ENCODE results near the gene DNTT.

The DNTT gene

GRCh38 chr10:96304230-96304629 lies at the start of gene DNTT:
TSS of gene DNTT (plus strand) at chr10:96304434. CDS start at chr10:96304498, 64 bp downstream.
- no peaks in the 10 kb centered on the region for H3K9me3 ChIP-seq (ENCODE audit: low read depth, low read length)
- no peak for DNase-seq (ENCODE audit: low read depth, low spot score)
- no peak within 1 kb of the TSS for H3K27ac ChIP-seq
- no peak within 1 kb of the TSS for H3K4me3 ChIP-seq
- no peaks in the 10 kb centered on the region for H3K36me3 ChIP-seq (ENCODE audit: insufficient read depth, low read length)
- no peak within 1 kb of the TSS for H3K9ac ChIP-seq (ENCODE audit: insufficient read length)
- TF ChIP-seq FOXP2 (optimal IDR thresholded peaks at IDR 0.05; ENCODE audit: control extremely low read depth, extremely low read length, insufficient read depth) (no peak), EZH2 (IDR thresholded peaks at IDR 0.05) (no peak), POLR2AphosphoS5 (IDR thresholded peaks at IDR 0.05; ENCODE audit: borderline replicate concordance, low read depth, low read length) (no peak)

GRCh38 chr10:96254976-96255375 lies 49.3 kb upstream of the DNTT start:
- H3K4me3 ChIP-seq, result no peak overlapping the region
- no peak overlapping the region for H3K9ac ChIP-seq (ENCODE audit: insufficient read length)
- H3K27ac ChIP-seq, result no peak overlapping the region
- no peaks in the 10 kb centered on the region for H3K9me3 ChIP-seq (ENCODE audit: low read depth, low read length)
- no peak for DNase-seq (ENCODE audit: low read depth, low spot score)
- no peak for TF ChIP-seq FOXP2 (optimal IDR thresholded peaks at IDR 0.05; ENCODE audit: control extremely low read depth, extremely low read length, insufficient read depth)
- no peak for TF ChIP-seq EZH2 (IDR thresholded peaks at IDR 0.05)
- TF ChIP-seq POLR2AphosphoS5 (IDR thresholded peaks at IDR 0.05; ENCODE audit: borderline replicate concordance, low read depth, low read length), result no peak
- no peaks in the 10 kb centered on the region for H3K36me3 ChIP-seq (ENCODE audit: insufficient read depth, low read length)

DNA sequence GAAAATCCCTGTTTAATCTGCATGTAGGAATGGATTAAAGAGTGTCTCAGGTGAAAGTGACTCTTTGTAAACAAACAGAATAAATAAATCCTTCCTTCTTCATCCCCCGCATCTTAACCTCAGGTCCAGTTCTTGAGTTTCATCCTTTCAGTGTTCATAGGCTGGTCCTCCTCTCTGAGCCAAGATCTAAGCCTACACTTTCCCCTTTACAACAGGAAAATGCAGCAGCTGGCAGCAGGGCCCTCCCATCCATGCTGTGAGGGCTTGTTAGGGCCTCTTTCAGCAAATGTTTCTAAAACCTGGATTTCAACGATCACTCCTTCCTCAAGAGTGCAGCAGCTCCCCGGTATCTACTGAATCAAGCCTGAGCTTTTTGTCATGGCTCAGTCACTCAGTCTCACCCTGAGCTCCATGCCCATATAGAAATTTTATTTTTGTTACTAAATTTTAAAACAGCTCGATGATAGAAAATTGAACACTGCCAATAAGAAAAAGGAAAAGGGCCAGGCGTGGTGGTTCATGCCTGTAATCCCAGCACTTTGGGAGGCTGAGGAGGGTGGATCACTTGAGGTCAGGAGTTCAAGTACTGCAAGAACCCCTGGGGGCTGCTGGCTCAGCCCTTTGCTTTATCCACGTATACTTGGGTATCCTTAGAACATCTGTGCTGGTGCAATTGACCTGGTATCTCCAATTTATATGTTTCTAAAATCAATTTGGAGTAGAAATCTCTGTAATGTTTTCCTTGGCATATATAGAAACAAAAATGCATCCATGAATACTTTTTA lies 48.5 kb upstream of the DNTT start:
- Histone ChIP-seq H3K36me3 (ENCODE audit: insufficient read depth, low read length) (no peaks in the 10 kb centered on the region), H3K4me3 (no peak overlapping the region), H3K9me3 (ENCODE audit: low read depth, low read length) (no peaks in the 10 kb centered on the region), H3K27ac (no peak overlapping the region), H3K9ac (ENCODE audit: insufficient read length) (no peak overlapping the region)
- TF ChIP-seq EZH2 (IDR thresholded peaks at IDR 0.05) (no peak), FOXP2 (optimal IDR thresholded peaks at IDR 0.05; ENCODE audit: control extremely low read depth, extremely low read length, insufficient read depth) (no peak), POLR2AphosphoS5 (IDR thresholded peaks at IDR 0.05; ENCODE audit: borderline replicate concordance, low read depth, low read length) (no peak)
- no peak for DNase-seq (ENCODE audit: low read depth, low spot score)

DNA sequence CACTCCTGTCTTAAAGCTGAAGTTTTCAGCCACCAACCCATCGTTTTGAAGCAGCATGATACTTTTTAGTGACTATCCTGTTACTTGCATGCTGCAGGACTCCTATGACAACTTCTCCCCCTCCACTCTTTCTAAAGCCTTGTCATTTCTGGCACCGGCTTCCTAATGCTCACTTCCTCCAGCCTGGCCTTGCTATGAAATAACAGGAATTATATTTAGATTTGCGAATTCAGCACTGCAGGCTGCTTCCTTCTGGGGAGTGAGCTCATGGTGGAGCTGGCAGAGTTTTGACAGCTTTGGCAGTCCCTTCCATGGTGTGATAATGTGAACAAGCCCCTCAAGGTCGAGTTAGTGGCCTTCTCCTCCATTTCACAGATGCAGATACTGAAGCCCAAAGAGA lies 46.3 kb upstream of the DNTT start:
- no peak for DNase-seq (ENCODE audit: low read depth, low spot score)
- Histone ChIP-seq H3K4me3 (no peak overlapping the region), H3K9ac (ENCODE audit: insufficient read length) (no peak overlapping the region), H3K36me3 (ENCODE audit: insufficient read depth, low read length) (no peaks in the 10 kb centered on the region), H3K27ac (no peak overlapping the region), H3K9me3 (ENCODE audit: low read depth, low read length) (no peaks in the 10 kb centered on the region)
- TF ChIP-seq EZH2 (IDR thresholded peaks at IDR 0.05) (no peak), POLR2AphosphoS5 (IDR thresholded peaks at IDR 0.05; ENCODE audit: borderline replicate concordance, low read depth, low read length) (no peak), FOXP2 (optimal IDR thresholded peaks at IDR 0.05; ENCODE audit: control extremely low read depth, extremely low read length, insufficient read depth) (no peak)

- no peaks in the 10 kb centered on the region for H3K9me3 ChIP-seq (ENCODE audit: low read depth, low read length)
- no peak overlapping the region for H3K4me3 ChIP-seq
- H3K9ac ChIP-seq (ENCODE audit: insufficient read length), result no peak overlapping the region
- H3K36me3 ChIP-seq (ENCODE audit: insufficient read depth, low read length), result no peaks in the 10 kb centered on the region
- DNase-seq (ENCODE audit: low read depth, low spot score), result no peak
- no peak overlapping the region for H3K27ac ChIP-seq
- TF ChIP-seq FOXP2 (optimal IDR thresholded peaks at IDR 0.05; ENCODE audit: control extremely low read depth, extremely low read length, insufficient read depth) (no peak), POLR2AphosphoS5 (IDR thresholded peaks at IDR 0.05; ENCODE audit: borderline replicate concordance, low read depth, low read length) (no peak), EZH2 (IDR thresholded peaks at IDR 0.05) (no peak)
Observed at GRCh38 chr10:96259150-96259549, 45.1 kb upstream of the DNTT start.

GRCh38 chr10:96260014-96260413 lies 44.2 kb upstream of the DNTT start:
- Histone ChIP-seq H3K4me3 (no peak overlapping the region), H3K9me3 (ENCODE audit: low read depth, low read length) (no peaks in the 10 kb centered on the region), H3K36me3 (ENCODE audit: insufficient read depth, low read length) (no peaks in the 10 kb centered on the region), H3K27ac (no peak overlapping the region), H3K9ac (ENCODE audit: insufficient read length) (no peak overlapping the region)
- no peak for DNase-seq (ENCODE audit: low read depth, low spot score)
- TF ChIP-seq FOXP2 (optimal IDR thresholded peaks at IDR 0.05; ENCODE audit: control extremely low read depth, extremely low read length, insufficient read depth) (no peak), POLR2AphosphoS5 (IDR thresholded peaks at IDR 0.05; ENCODE audit: borderline replicate concordance, low read depth, low read length) (no peak), EZH2 (IDR thresholded peaks at IDR 0.05) (no peak)

DNA sequence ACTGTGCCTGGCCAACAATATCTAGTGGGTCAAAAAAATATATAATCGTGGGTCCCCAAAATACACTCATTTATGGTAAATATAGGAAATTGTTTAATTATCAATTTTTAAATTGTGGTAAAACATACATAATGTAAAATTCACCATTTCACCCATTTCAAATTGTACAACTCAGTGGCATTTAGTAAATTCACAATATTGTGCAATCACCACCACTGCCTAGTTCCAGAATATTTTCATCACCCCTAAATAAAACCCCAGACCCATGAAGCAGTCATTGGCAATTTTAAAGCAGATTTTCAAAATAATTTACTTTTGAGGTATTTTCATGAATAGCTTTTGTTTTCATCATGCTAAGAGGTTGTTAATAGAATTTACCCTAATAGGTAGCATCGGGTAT lies 43.1 kb upstream of the DNTT start:
- DNase-seq (ENCODE audit: low read depth, low spot score), result no peak
- H3K36me3 ChIP-seq (ENCODE audit: insufficient read depth, low read length), result no peaks in the 10 kb centered on the region
- TF ChIP-seq POLR2AphosphoS5 (IDR thresholded peaks at IDR 0.05; ENCODE audit: borderline replicate concordance, low read depth, low read length) (no peak), EZH2 (IDR thresholded peaks at IDR 0.05) (no peak), FOXP2 (optimal IDR thresholded peaks at IDR 0.05; ENCODE audit: control extremely low read depth, extremely low read length, insufficient read depth) (no peak)
- no peak overlapping the region for H3K4me3 ChIP-seq
- H3K27ac ChIP-seq, result no peak overlapping the region
- H3K9ac ChIP-seq (ENCODE audit: insufficient read length), result no peak overlapping the region
- H3K9me3 ChIP-seq (ENCODE audit: low read depth, low read length), result no peaks in the 10 kb centered on the region

GRCh38 chr10:96261930-96262329 lies 42.3 kb upstream of the DNTT start:
- no peaks in the 10 kb centered on the region for H3K36me3 ChIP-seq (ENCODE audit: insufficient read depth, low read length)
- H3K27ac ChIP-seq, result no peak overlapping the region
- H3K9me3 ChIP-seq (ENCODE audit: low read depth, low read length), result no peaks in the 10 kb centered on the region
- H3K4me3 ChIP-seq, result no peak overlapping the region
- H3K9ac ChIP-seq (ENCODE audit: insufficient read length), result no peak overlapping the region
- TF ChIP-seq POLR2AphosphoS5 (IDR thresholded peaks at IDR 0.05; ENCODE audit: borderline replicate concordance, low read depth, low read length) (no peak), EZH2 (IDR thresholded peaks at IDR 0.05) (no peak), FOXP2 (optimal IDR thresholded peaks at IDR 0.05; ENCODE audit: control extremely low read depth, extremely low read length, insufficient read depth) (no peak)
- no peak for DNase-seq (ENCODE audit: low read depth, low spot score)

Data from SK-N-MC (cell line).